WTC11 (cell line): ENCODE measurements around the gene CYP27C1. TPM values are rescaled to one million over a fixed set of nuclear protein-coding genes. Genes with fewer than 3 reads are reported as not detected.

Experiments
- ATAC-seq: fragments of 200-7000 bp; cut with Tn5 transposase; 2 replicates; pipeline ENCODE4 v1.10.0; 2021; ENCODE audit warnings: mild to moderate bottlenecking, moderate library complexity
- CTCF ChIA-PET: fragments of 300-600 bp; sonication (Branson Sonifier 250); formaldehyde crosslinking; loops from one replicate; lab custom pipeline; 2021; ENCODE audit warnings: antibody characterized with exemption; lab: Charles Lee
- POLR2A ChIA-PET: fragments of 350-600 bp; sonication (Branson Sonifier 250); formaldehyde crosslinking; loops from one replicate; lab custom pipeline; 2021; ENCODE audit warnings: antibody characterized with exemption; lab: Charles Lee
- DNase-seq: peaks from one replicate; pipeline ENCODE4 v3.0.0; 2021; ENCODE audit warnings: low spot score
- H3K27ac Mint-ChIP-seq: 2 replicates; pipeline ENCODE4 v1.8.0; 2021; ENCODE audit warnings: mixed read lengths
- H3K27me3 Mint-ChIP-seq: 2 replicates; pipeline ENCODE4 v1.8.0; 2021; ENCODE audit warnings: low read depth, mild to moderate bottlenecking, moderate library complexity, mixed read lengths
- H3K36me3 Mint-ChIP-seq: 2 replicates; pipeline ENCODE4 v1.8.0; 2021; ENCODE audit warnings: mixed read lengths
- H3K4me1 Mint-ChIP-seq: 2 replicates; pipeline ENCODE4 v1.8.0; 2022; ENCODE audit warnings: mixed read lengths
- H3K4me3 Mint-ChIP-seq: 2 replicates; pipeline ENCODE4 v1.8.0; 2021; ENCODE audit warnings: mild to moderate bottlenecking, moderate library complexity, mixed read lengths
- H3K9me3 Mint-ChIP-seq: 2 replicates; pipeline ENCODE4 v1.8.0; 2021; ENCODE audit warnings: mixed read lengths
- ARID4B ChIP-seq: sonication (generic); formaldehyde crosslinking; IDR thresholded peaks from 2 replicates; pipeline ENCODE4 v1.8.0; 2023; ENCODE audit warnings: missing genetic modification reagents, mild to moderate bottlenecking, borderline replicate concordance
- CDX4 ChIP-seq: fragments of 250-450 bp; sonication (Bioruptor Pico); IDR thresholded peaks from 2 replicates; pipeline ENCODE4 v1.9.0; 2021; ENCODE audit warnings: moderate library complexity, mild to moderate bottlenecking, inconsistent platforms, borderline replicate concordance
- FOXP1 ChIP-seq: sonication (generic); formaldehyde crosslinking; IDR thresholded peaks from 2 replicates; pipeline ENCODE4 v1.8.0; 2022; ENCODE audit warnings: missing genetic modification reagents, mild to moderate bottlenecking, moderate library complexity, borderline replicate concordance
- FOXP4 ChIP-seq: sonication (generic); formaldehyde crosslinking; IDR thresholded peaks from 2 replicates; pipeline ENCODE4 v1.8.0; 2022; ENCODE audit warnings: mild to moderate bottlenecking, missing genetic modification reagents
- MYBL2 ChIP-seq: sonication (generic); formaldehyde crosslinking; IDR thresholded peaks from 2 replicates; pipeline ENCODE4 v1.8.1; 2023; ENCODE audit warnings: mild to moderate bottlenecking, moderate library complexity, missing genetic modification reagents
- NR1H2 ChIP-seq: sonication (generic); formaldehyde crosslinking; IDR thresholded peaks from 2 replicates; pipeline ENCODE4 v1.9.0; 2021; ENCODE audit warnings: mild to moderate bottlenecking, moderate library complexity, missing genetic modification reagents
- PRRX2 ChIP-seq: fragments of 250-450 bp; sonication (Bioruptor Pico); IDR thresholded peaks from 2 replicates; pipeline ENCODE4 v1.8.0; 2021; ENCODE audit warnings: mild to moderate bottlenecking
- ZBTB43 ChIP-seq: sonication (generic); formaldehyde crosslinking; IDR thresholded peaks from 2 replicates; pipeline ENCODE4 v1.8.1; 2023; ENCODE audit warnings: mild to moderate bottlenecking, missing genetic modification reagents
- ZNF317 ChIP-seq: sonication (generic); formaldehyde crosslinking; IDR thresholded peaks from 2 replicates; pipeline ENCODE4 v1.8.1; 2023; ENCODE audit warnings: low read depth, mild to moderate bottlenecking, moderate library complexity, missing genetic modification reagents, borderline replicate concordance
- ZNF423 ChIP-seq: fragments of 250-450 bp; sonication (Bioruptor Pico); IDR thresholded peaks from 2 replicates; pipeline ENCODE4 v2.1.2; 2022; ENCODE audit warnings: mild to moderate bottlenecking, moderate library complexity
- total RNA-seq: library from RNA; stranded (reverse); gene quantifications from 3 replicates; pipeline ENCODE4 v1.2.3, GENCODE V29; 2021

Gene CYP27C1
- total RNA-seq, 1 experiment from 2014 or later: 2.4 TPM

GRCh38 chr2:127220768-127221527 is 849 bp upstream of the CYP27C1 start (continued):
- no peak for TF ChIP-seq ARID4B (CRISPR knock-in tag)

- TF ChIP-seq FOXP1 (no peak), ZNF423 (CRISPR knock-in tag) (peak; percentile 89), ZNF317 (CRISPR knock-in tag) (no peak), FOXP4 (CRISPR knock-in tag) (peak; percentile 17; the same call in 1 of the 2 replicates), NR1H2 (CRISPR knock-in tag) (no peak), CDX4 (CRISPR knock-in tag) (no peak)
- ATAC-seq: peak; percentile 32
- H3K27me3 Mint-ChIP-seq: peaks cover 38% of the 10 kb centered on the region
- ChIA-PET POLR2A (interaction anchor here (0.6 kb wide), 1 partner anchor 67 kb away, joined by 3 read pairs; no protein-coding TSS in a partner anchor), CTCF (interaction anchor here (1.1 to 1.2 kb wide), 3 partner anchors 18 to 61 kb away, joined by 3 to 12 read pairs (median 8); no protein-coding TSS in a partner anchor)
- no peaks in the 10 kb centered on the region for H3K36me3 Mint-ChIP-seq
- peak overlapping the region; percentile 94 for H3K4me3 Mint-ChIP-seq
- no peaks in the 10 kb centered on the region for H3K9me3 Mint-ChIP-seq
- no peak overlapping the region for H3K27ac Mint-ChIP-seq
- H3K4me1 Mint-ChIP-seq: peaks cover 27% of the 10 kb centered on the region
- DNase-seq: peak; percentile 65
Measured at GRCh38 chr2:127219171-127220070, 678 bp downstream of the CYP27C1 start.

- ChIA-PET CTCF (interaction anchor here (1.1 to 1.2 kb wide), 3 partner anchors 17 to 61 kb away, joined by 3 to 12 read pairs (median 8); no protein-coding TSS in a partner anchor), POLR2A (no interaction called here)
- ATAC-seq: no peak
- H3K27me3 Mint-ChIP-seq: peaks cover 38% of the 10 kb centered on the region
- peak overlapping the region; percentile 94 for H3K4me3 Mint-ChIP-seq
- DNase-seq: no peak
- H3K36me3 Mint-ChIP-seq: no peaks in the 10 kb centered on the region
- H3K4me1 Mint-ChIP-seq: peaks cover 27% of the 10 kb centered on the region
- no peak overlapping the region for H3K27ac Mint-ChIP-seq
- TF ChIP-seq FOXP1: peak; percentile 66; the same call in 1 of the 2 replicates
- no peak for TF ChIP-seq PRRX2 (CRISPR knock-in tag)
- 0 out of 2 replicates have a peak, but pooled peaks have one; percentile 48 for TF ChIP-seq MYBL2
- TF ChIP-seq ZBTB43 (CRISPR knock-in tag): 0 out of 2 replicates have a peak, but pooled peaks have one; percentile 41
- H3K9me3 Mint-ChIP-seq: no peaks in the 10 kb centered on the region; the same call in 1 of the 2 replicates
Measured at GRCh38 chr2:127218812-127219170, 1.3 kb downstream of the CYP27C1 start.
